Gastrocnemius medialis (tissue), 4 donors: ENCODE data around the gene FAM124A. TPM values are rescaled to one million over a fixed set of nuclear protein-coding genes. Genes with fewer than 3 reads are reported as not detected.
A peak's percentile ranks its signal among the peaks of the same experiment; 100 is the strongest.

ENCODE experiments used
- ATAC-seq, 2 donors: fragments of 150-250 bp; one replicate each; pipeline ENCODE4 v1.9.1; 2016
- DNase-seq, 2 donors: peaks; one replicate each; pipeline ENCODE4 v3.0.0-alpha.2; 2019
- H3K27ac ChIP-seq, 4 donors: fragments of 200-600 bp; sonication (generic); 1 replicate in 1 of 4; 2 replicates in 3 of 4; pipeline ENCODE4 v1.5.1; 2016 to 2018; ENCODE audit warnings: mild to moderate bottlenecking in 2 of 4, moderate library complexity in 1 of 4
- H3K27me3 ChIP-seq, 3 donors: fragments of 200-600 bp; sonication (generic) in 2 of 3; 1 replicate in 1 of 3; 2 replicates in 2 of 3; pipeline versions ENCODE4 v1.5.1 to v1.6.0; 2016 to 2019; ENCODE audit warnings: mild to moderate bottlenecking in 1 of 3, moderate library complexity in 1 of 3
- H3K36me3 ChIP-seq, 2 donors: fragments of 200-600 bp; sonication (generic) in 1 of 2; one replicate each; pipeline ENCODE4 v1.5.1; 2017 to 2018
- H3K4me1 ChIP-seq, 2 donors: fragments of 200-600 bp; sonication (generic) in 1 of 2; one replicate each; pipeline ENCODE4 v1.5.1; 2016 to 2017; ENCODE audit warnings: mild to moderate bottlenecking in 2 of 2
- H3K4me3 ChIP-seq, 4 donors: fragments of 200-600 bp; sonication (generic) in 3 of 4; 1 replicate in 1 of 4; 2 replicates in 3 of 4; pipeline ENCODE4 v1.5.1; 2016 to 2019; ENCODE audit warnings: mild to moderate bottlenecking in 2 of 4
- H3K9me3 ChIP-seq, 3 donors: fragments of 200-600 bp; sonication (generic) in 2 of 3; 1 replicate in 1 of 3; 2 replicates in 2 of 3; pipeline ENCODE4 v1.5.1; 2016 to 2019
- CTCF ChIP-seq, 5 experiments: fragments of 450-650 bp in 3 of 5; fragments of 200-600 bp in 2 of 5; sonication (generic) in 2 of 5; IDR thresholded peaks in 4 of 5; conservative IDR thresholded peaks in 1 of 5; 1 replicate in 4 of 5; 2 replicates in 1 of 5; pipeline ENCODE4 v1.5.1; 2016 to 2019; ENCODE audit warnings: antibody characterized with exemption in 5 of 5, mild to moderate bottlenecking in 3 of 5, moderate library complexity in 3 of 5
- POLR2A ChIP-seq, 2 donors: fragments of 450-650 bp; IDR thresholded peaks; one replicate each; pipeline ENCODE4 v1.6.1; 2017; ENCODE audit warnings: antibody characterized with exemption in 2 of 2, mild to moderate bottlenecking in 2 of 2, moderate library complexity in 2 of 2
- in situ Hi-C, 4 donors: fragments of 200-750 bp; cut with MboI; loops; one replicate each; pipeline versions ENCODE4 v1.15.0 to v1.8.0; 2017; ENCODE audit warnings: low sequenced_read_pairs in 4 of 4
- intact Hi-C: fragments of 100-400 bp; cut with DNase I; formaldehyde crosslinking; loops from one replicate; pipeline ENCODE4 v1.15.1; 2023; ENCODE audit warnings: low total_unique reads
- total RNA-seq, 4 donors: library from RNA; depleted of rRNA; stranded (reverse); fragments of >200 nt; gene quantifications; one replicate each; pipeline versions ENCODE4 v1.1.0 to v1.2.3, GENCODE V29; 2016

Gene FAM124A
- total RNA-seq, result 1 to 10 TPM in 1 of 4 donors, under 1 TPM in 3; 0.66 to 2.0 (median 0.81) TPM

GRCh38 chr13:51222037-51222685, at the start of gene FAM124A:
TSS of gene FAM124A (plus strand) at chr13:51222398. CDS start at chr13:51222502, 104 bp downstream.
- Histone ChIP-seq H3K4me1 (peaks cover 0 to 4% of the 10 kb centered on the region in 2 donors), H3K27me3 (no peaks in the 10 kb centered on the region), H3K27ac (peak within 1 kb of the TSS in 3 of 4 donors; percentile 4 to 45 (median 31)), H3K4me3 (peak within 1 kb of the TSS; percentile 57 to 79 (median 66)), H3K9me3 (no peaks in the 10 kb centered on the region), H3K36me3 (no peaks in the 10 kb centered on the region)
- ATAC-seq (peak; percentile 65 to 74), DNase-seq (no peak)
- intact Hi-C loops (loop anchor here (1.0 to 10.0 kb wide), 4 partner anchors 45 to 583 kb away; partner anchors contain the start of genes DHRS12 and INTS6), in situ Hi-C loops (no loop called here)
- peak in 4 of 5 experiments; percentile 24 to 62 (median 39) for TF ChIP-seq CTCF (IDR thresholded peaks at IDR 0.05 in 4 of 5, conservative IDR thresholded peaks at IDR 0.05 in 1 of 5)
- peak in 1 of 2 donors; percentile 10 for TF ChIP-seq POLR2A (IDR thresholded peaks at IDR 0.05)

- no peaks in the 10 kb centered on the region for H3K4me1 ChIP-seq
- no peaks in the 10 kb centered on the region for H3K27me3 ChIP-seq
- in situ Hi-C loops, result no loop called here
- DNase-seq, result no peak
- no peak overlapping the region for H3K4me3 ChIP-seq
- intact Hi-C loops, result no loop called here
- TF ChIP-seq POLR2A (IDR thresholded peaks at IDR 0.05) (no peak), CTCF (IDR thresholded peaks at IDR 0.05 in 4 of 5, conservative IDR thresholded peaks at IDR 0.05 in 1 of 5) (no peak)
- no peaks in the 10 kb centered on the region for H3K9me3 ChIP-seq
- H3K27ac ChIP-seq, result no peak overlapping the region
- H3K36me3 ChIP-seq, result no peaks in the 10 kb centered on the region
- no peak for ATAC-seq
Measured at GRCh38 chr13:51175021-51175420, 47.2 kb upstream of the FAM124A start.

DNA sequence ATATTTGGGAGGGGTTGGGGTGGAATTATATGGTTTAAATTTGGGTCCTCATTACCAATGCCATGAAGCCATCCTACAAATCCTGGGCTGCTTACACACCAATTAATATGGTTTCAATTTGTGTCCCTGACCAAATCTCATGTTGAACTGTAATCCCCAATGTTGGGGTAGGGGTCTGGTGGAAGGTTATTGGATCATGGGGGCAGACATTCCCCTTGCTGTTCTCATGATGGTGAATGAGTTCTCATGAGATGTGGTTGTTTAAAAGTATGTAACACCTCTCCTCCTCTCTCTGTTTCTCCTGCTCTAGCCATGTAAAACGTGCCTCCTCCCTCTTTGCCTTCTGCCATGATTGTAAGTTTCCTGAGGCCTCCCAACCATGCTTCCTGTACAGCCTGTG, 46.6 kb upstream of the FAM124A start:
- Histone ChIP-seq H3K4me1 (no peaks in the 10 kb centered on the region), H3K9me3 (no peaks in the 10 kb centered on the region), H3K36me3 (no peaks in the 10 kb centered on the region), H3K27ac (no peak overlapping the region), H3K27me3 (no peaks in the 10 kb centered on the region), H3K4me3 (no peak overlapping the region)
- intact Hi-C loops, result no loop called here
- TF ChIP-seq CTCF (IDR thresholded peaks at IDR 0.05 in 4 of 5, conservative IDR thresholded peaks at IDR 0.05 in 1 of 5) (no peak), POLR2A (IDR thresholded peaks at IDR 0.05) (no peak)
- ATAC-seq (no peak), DNase-seq (no peak)
- in situ Hi-C loops, result no loop called here

GRCh38 chr13:51177188-51177587, 45.0 kb upstream of the FAM124A start:
- H3K9me3 ChIP-seq, result no peaks in the 10 kb centered on the region
- no peak overlapping the region for H3K4me3 ChIP-seq
- H3K27me3 ChIP-seq, result no peaks in the 10 kb centered on the region
- ATAC-seq (no peak), DNase-seq (no peak)
- H3K36me3 ChIP-seq, result no peaks in the 10 kb centered on the region
- intact Hi-C loops (no loop called here), in situ Hi-C loops (no loop called here)
- H3K27ac ChIP-seq, result no peak overlapping the region
- H3K4me1 ChIP-seq, result no peaks in the 10 kb centered on the region
- TF ChIP-seq CTCF (IDR thresholded peaks at IDR 0.05 in 4 of 5, conservative IDR thresholded peaks at IDR 0.05 in 1 of 5), result no peak
- no peak for TF ChIP-seq POLR2A (IDR thresholded peaks at IDR 0.05)
